SK-MEL-5 (cell line): ENCODE data around the gene FER. TPM values are rescaled to one million over a fixed set of nuclear protein-coding genes. Genes with fewer than 3 reads are reported as not detected.

ENCODE experiments used
- DNase-seq: peaks from one replicate; pipeline ENCODE4 v3.0.0-alpha.2; 2016; ENCODE audit warnings: low read depth, low spot score
- in situ Hi-C: cut with HindIII; loops from 2 replicates; pipeline ENCODE4 v1.10.0; 2016; ENCODE audit warnings: low sequenced_read_pairs, high pct_unique_total_duplicates, low pct_unique_long_range_greater_than_20kb
- total RNA-seq: library from RNA; depleted of rRNA; stranded (reverse); fragments of >200 nt; shearing (Covaris generic); gene quantifications from 2 replicates; pipeline ENCODE4 v1.2.3, GENCODE V29; 2014

Gene FER
- total RNA-seq, 1 experiment from 2014 or later, result 20.1 TPM

DNA sequence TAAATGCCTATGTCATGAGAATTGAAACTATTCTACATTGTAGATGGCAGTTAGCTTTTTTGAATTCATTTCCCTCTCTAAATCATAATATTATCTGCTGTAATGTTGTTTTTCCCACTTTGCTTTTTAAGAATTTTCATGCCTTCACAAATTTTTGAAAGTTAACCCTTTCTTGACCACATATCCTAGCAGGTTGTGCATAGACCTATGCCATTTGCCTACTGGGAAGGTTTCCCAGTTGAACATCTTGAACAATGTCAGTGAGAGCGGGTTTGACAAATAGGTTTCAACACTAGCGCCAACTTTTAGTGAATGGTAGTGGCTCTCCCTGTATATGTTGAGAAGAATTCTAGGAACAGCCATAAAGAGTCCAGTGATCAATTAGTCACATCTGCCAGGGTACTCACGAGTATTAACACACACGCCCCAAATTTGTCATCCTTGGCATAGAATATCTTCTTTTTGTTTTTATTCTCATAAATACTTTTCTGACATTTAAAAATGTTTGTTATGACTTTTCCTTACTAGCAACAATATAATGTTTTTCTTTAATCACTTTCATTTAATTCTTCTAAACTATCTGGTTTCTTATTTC lies 354.5 kb downstream of the FER start:
- no peak for DNase-seq
- in situ Hi-C loops, result no loop called here

GRCh38 chr5:109105631-109106267 lies 358.1 kb downstream of the FER start:
- DNase-seq, result no peak
- in situ Hi-C loops, result no loop called here

DNA sequence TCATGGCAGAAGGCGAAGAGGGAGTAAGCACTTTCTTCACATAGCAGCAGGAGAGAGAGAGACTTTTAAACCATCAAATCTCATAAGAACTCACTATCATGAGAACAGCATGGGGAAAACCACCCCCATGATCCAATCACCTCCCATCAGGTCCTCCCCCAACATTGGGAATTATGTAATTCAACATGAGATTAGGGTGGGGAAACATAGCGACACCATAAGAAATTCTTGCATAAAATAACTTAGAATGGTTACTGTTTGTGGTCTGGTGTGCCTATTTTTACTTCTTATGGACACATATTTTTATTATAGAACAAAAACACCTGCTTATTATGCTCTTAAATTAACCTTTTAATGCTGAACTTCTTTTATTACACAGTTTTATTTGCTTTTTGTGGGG lies 364.0 kb downstream of the FER start:
- no peak for DNase-seq
- in situ Hi-C loops, result no loop called here

DNA sequence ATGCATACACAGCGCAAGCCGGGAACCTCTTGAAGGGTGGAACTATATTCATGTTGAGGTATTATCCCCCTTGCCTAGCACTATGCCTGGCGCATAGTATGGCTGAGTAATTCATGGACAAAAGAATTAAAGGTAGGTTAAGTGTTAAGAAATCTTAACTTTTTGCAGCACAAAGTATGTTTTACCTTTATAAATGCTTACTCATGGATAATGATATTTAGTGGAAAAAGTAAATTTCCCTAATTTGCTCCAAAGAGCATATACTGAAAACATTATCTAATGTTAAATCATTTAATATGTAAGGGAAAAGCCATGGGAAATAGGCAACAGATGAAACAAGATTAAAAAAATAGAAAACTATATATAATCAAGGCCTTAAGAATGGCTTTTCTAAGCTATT lies 365.9 kb downstream of the FER start:
- DNase-seq, result no peak
- in situ Hi-C loops, result no loop called here

DNA sequence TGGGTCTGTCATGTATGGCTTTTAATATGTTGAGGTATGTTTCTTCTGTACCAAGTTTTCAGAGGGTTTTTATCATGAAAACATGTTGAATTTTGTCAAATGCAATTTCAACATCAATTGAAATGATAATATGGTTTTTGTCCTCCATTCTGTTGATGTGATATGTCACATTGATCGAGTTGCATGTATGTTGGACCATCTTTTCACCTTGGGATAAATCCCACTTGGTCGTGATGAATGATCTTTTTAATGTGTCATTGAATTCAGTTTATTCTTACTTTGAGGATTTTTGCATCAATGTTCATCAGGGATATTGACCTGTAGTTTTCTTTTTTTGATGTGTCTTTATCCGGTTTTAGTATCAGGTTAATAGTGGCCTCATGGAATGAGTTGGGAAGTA lies 373.5 kb downstream of the FER start:
- in situ Hi-C loops, result no loop called here
- no peak for DNase-seq

GRCh38 chr5:109125755-109126429 lies 378.2 kb downstream of the FER start:
- DNase-seq, result no peak
- in situ Hi-C loops, result no loop called here

GRCh38 chr5:109126481-109126880 lies 378.8 kb downstream of the FER start:
- in situ Hi-C loops, result no loop called here
- DNase-seq, result no peak

- DNase-seq, result no peak
- in situ Hi-C loops, result no loop called here
These were observed 389.2 kb downstream of the FER start for GRCh38 chr5:109136906-109137305.

DNA sequence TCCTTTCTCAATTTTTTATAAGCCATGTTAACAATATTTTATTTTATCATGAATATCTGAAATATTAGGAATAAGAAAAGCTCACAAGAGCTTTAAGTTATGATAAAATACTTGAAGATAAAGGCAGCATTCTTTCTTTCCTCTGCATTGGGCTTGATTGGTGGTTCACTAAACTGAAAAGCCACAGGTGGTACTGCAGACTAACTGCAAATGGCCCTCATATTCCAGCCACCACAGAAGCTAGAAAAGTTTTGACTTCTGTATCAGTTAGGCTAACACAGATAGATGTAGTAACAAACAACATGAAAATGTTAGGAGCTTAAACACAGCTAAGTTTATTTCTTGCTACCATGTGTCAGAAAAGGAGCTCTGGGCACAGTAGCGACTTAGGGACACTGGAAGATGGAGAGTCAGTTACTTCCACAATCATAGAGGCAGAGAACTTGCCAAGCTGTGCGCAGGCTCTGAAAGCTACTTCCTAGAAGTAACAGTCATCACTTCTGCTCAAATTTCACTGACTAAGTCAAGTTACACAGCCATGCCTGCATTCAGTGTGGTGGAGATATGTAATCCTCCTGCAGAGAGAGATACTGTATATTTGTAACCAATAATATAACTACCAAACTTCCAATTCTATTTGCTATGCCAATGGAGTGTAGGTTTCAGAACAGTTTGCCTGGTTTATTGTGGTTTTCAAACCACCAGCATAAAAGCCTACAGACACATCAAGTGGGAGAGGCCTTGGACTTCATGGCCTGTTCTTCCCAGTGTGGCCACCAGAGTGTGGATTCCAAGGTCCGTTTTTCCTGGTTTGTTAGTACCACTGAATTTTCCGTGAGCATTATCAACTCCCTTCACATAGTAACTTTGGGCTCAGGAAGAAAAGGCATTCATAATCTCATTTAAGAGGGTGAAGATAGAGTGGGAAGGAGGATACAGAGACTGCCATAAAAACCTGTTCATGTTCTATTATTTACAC lies 393.8 kb downstream of the FER start:
- in situ Hi-C loops, result no loop called here
- DNase-seq, result peak; percentile 16

- DNase-seq, result no peak
These were observed 395.3 kb downstream of the FER start for GRCh38 chr5:109143031-109143430.

GRCh38 chr5:109145139-109145538 lies 397.4 kb downstream of the FER start:
- in situ Hi-C loops, result no loop called here
- DNase-seq, result no peak

More at GRCh38 chr5:109143031-109143430, 395.3 kb downstream of the FER start:
- in situ Hi-C loops, result no loop called here

DNA sequence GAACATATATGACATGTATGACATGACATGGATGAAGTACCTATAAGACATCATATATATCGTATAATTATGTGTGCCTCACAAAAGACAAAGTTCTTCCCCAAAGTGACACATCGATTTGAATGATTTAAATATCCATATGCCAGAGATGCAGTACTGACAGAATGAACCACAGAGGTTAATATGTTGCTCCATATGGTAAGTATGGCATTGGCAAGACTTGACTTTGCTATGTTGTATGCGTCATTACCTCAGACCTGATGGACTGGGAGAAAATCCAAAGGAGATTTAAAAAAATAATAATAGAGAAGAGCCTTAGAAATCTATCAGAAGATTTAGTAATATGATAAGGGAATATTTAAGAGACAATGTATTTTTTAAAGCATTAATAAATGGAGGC lies 398.9 kb downstream of the FER start:
- no peak for DNase-seq
- in situ Hi-C loops, result no loop called here

DNA sequence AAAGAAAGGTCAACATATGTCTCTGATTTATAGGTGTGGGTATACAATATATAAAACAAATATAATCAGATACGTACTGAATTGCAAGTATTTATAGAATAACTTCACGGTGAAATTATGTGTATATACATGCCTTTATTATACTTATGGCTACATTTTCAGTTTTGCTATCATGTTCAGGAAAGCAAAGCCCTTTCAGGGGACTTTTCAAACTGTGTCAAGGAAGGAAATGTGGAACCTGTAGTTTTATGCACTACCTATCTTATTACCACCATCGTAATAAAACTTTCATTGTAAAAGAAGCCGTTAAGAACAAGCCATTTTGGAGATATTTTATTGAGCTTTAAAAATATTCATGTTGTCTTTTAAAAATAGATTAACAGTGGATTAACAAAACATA lies 404.9 kb downstream of the FER start:
- in situ Hi-C loops, result no loop called here

DNA sequence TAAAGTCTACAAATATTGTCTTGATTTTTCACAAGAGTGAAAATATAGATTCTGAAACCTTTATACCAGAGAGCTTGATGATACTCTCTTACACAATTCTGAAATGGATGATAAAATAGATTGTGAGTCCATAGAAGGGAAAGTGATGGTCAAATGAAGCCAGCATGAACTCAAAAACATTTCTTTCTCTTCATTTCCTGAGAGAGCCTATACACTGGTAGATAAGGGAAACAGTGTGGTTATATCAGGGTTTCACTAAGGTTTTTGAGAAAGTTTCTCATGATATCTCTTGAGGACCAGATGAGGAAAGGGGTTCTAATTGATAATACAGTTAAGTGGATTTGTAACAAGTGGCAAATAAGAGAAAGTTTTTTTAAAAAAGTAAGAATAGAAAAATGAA lies 407.9 kb downstream of the FER start:
- DNase-seq, result no peak
- in situ Hi-C loops, result no loop called here

More for the DNA sequence above, 404.9 kb downstream of the FER start:
- no peak for DNase-seq

DNA sequence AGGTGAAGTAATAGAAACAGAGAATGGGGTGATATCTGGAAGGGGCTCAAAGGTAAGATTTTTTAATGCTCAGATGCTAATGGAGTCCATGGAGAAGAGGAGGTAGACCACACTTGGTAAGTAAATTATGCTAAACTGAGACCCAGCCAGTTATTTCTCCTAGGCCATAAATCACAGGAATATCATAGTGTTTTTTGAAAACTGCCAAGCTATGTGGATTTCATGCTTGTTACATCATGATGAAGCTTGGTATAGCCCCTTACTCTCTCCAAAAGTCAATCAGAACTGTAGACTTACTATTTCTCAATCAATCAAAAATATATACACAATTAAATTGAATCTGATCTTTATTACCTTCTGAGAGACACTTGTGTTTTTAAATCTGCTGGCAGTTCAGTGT lies 409.2 kb downstream of the FER start:
- DNase-seq, result no peak
- in situ Hi-C loops, result no loop called here

GRCh38 chr5:109160468-109160867 lies 412.8 kb downstream of the FER start:
- no peak for DNase-seq
- in situ Hi-C loops, result no loop called here

GRCh38 chr5:109161914-109162683 lies 414.4 kb downstream of the FER start:
- DNase-seq, result no peak
- in situ Hi-C loops, result no loop called here
